ENCODE measurements around the gene RPS3.
"Not testable (repeated sequence)": the region's sequence is repeated elsewhere in the genome, so short reads cannot be mapped to it uniquely, and the experiment has no call there.

RPS3 gene

DNA sequence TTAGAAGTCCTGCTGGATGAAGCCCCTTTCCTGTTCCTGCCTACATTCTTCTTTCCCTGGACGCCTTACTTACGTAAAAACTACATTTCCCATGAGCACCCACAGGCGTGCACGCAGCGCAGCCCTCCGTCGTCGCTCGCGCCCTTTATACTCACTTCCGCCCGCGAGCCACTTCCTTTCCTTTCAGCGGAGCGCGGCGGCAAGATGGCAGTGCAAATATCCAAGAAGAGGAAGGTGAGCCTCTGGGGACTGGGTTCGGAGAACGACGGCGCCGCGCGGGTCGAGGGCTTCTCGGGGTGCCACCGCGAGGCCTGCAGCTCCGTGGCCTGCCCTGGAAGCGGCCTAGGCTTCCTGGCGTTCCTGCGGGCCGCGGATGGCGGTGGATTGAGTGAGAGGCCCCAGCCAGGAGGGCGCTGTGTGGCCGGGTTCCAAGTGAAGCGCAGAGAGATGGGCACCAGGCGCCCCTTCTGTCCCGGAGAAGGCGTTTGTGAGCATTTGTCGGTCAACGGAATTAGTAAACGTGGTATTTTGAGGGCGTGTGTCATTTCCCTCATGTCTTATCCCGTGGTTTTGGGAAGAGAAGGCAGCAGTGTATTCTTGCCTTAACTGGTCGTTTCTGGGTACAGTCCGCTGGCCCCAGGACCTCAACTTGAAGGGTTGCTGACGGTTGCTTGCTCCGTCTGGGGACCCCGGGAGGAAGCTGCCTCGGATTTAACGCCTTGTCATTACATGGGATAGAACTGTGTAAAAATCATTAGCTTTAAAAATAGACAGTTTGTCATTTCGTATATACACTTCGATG lies at the start of gene RPS3:
TSS of gene RPS3 (plus strand) at position 175 of the 802 bp plus-strand sequence. CDS start at position 205, 30 bp downstream.
- peak; percentile 94 for DNase-seq

DNA sequence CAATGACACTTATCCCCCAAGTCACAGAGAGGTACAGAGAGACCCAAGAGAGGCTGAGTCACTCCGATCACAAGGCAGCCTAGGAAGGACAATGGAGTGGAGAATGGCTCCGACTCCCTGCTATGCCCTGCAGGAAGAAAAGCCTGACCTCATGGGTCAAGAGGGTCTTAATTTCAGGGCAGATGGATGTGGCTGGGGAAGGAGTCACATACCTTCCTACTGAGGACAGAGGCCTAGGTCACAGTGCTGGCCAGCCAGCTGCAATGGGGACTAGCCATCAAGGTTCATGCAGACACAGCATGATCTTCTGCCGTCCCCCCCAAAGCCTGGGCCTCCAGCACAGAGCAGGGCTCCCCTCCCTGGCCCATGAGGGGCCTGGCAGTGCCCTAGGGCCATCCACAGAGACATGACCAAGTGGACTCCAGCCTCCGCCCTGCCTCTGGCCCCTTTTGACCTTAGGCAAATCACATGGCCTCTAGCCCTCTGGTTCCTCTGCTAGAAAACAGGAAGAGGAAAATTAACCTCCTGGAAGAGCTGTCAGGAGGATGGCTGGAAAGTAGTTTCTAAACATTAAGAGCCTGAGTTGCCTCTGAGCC lies 49.7 kb upstream of the RPS3 start:
- no peak for DNase-seq

DNA sequence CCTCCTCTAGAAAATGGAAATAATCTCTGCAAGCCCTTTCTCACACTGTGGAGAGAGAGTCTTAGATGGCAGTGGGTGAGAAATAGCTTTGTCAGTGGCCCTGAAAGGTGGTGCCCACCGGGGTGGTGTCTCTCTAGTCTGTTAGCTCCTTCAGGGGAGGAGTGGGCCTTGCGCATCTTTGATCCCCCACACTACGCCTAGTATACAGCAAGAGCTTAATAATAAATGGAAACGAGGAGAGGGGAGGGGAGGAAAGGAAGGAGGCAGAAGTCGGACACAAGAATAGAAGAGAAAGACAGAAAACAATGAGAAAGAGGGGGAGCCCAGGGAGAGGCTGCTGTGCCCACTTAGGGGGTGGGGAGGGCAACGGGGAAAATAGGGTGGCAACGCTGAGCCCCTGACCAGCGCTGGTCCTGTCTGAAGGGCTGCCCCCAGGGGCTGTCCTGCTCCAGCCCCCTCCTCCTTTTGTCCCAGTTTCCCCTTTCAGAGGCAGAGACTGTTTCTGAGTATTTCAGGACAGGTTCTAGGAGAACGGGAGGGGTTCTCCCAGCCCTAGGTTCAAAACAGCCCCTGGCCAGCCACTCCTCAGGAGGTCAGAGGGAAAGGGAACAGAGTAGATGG lies 49.1 kb upstream of the RPS3 start:
- no peak for DNase-seq

DNA sequence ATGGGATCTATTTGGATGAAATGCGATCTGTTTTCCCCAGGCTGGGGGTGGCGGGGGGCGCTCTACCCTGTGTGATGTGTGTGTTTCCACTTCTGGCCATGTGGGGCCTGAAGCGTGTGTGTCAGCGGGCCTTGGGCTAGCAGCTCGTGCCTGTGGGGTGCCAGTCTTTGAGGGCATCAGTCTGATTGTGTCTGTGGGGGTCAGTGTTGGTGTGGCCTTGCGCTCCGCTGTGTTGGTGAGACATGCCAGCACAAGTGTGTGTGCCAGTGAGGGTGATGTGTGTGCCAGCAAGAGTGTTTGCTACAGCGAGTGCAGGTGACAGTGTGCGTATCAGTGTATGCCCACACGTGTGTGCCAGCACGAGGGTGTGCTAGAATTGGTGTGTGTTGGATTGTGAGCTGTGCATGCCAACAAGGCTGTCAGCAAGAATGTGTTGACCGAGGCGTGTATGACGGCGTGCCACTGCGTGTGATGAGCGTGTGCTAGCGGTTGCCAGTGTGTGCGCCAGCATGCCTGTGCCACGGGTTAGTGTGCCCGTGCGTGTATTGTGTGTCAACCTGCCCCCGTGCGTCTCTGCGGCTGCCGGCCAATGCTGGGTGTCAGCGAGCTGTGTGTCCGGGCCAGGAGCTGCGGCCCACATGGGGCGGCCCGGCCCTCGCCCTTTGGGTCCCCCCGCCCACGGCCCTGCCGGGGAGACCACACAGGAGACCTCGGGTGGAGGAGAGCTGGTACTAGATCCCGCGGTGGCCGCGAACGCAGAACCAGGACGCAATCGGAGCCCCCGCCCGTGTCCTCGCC lies 48.4 kb upstream of the RPS3 start:
- DNase-seq = no peak

DNA sequence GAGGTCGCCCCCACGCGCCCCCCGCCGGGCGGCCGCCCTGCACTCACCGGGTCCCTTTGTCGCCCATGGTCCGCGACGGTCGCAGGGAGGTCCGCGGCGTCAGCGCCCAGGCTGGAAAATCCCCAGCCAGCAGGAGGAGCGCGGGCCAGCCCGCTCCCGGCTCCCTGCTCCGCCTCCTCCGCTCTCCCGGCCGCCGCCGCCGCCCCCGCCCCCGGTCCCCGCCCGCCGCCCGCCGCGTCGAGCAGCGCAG lies 47.9 kb upstream of the RPS3 start, which contains the start of gene ARRB1:
TSS of gene ARRB1 (minus strand) at position 121 of the 250 bp plus-strand sequence. CDS start at position 67, 54 bp downstream.
- DNase-seq = no peak

DNA sequence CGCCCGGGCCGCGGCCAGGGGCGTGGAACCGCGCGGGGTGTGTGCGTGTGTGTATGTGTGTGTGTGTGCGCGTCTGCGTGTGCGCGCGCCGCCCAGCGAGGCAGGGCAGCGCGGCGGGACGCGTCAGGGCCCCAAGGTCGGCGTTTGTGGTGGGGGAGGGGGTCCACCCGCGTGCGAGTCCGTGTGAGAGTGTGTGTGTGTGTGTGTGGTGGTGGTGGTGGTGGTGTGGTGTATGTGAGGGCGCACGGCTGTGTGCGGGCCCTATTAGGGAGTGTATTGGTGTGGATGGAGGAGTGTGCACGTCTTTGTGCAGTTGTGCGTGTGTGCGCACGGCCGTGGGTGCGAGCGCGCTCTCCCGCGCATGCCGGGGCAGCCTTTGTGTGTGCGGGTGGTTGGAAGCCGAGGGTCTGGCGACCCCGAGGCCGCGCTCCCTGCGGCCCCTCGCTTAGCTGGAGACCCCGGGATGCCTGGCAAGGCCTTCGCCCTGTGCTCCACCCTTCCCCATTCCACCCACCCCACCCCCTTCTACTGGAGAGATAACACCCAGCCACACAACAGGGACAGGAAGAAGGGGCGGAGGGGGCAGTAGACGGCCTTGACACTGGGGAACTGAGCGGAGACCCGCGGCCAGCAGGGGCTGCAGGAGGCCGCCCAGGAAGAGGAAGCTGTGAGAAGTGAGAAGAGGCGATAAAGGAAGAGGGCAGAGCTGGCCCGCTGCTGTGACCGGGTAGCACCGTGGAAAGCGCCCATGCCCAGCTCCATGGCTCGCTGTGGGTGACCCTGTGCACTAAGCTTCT lies 47.3 kb upstream of the RPS3 start:
- DNase-seq = peak; percentile 39

DNA sequence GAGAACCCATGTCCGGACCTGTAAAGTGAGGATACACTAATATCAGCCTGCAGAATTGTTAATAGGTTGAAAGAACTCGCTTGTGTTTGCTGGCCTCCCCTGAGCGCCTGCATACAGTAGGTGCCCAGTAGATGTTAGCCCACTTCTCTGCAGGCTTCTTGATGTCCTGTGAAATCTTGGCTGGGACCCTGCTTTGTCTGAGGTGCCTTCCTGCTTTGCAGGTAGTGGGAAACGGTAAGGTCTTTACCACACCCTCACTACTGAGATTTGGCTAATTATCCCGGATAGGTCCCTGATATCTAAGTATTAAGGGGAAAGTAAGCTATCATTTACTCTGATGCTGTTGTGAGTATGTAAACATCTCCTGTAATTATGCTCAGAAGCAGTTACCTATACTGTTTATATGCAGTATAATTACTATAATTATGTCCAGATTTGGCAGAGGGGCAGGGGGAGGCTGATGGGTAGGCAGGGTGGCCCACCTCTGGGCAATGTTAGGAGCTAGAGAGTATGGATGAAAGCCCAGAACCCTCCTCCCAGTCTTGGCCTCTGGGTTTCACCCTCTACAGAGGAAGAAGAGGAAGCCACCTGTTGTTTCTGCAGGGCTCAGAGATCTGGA lies 46.6 kb upstream of the RPS3 start:
- DNase-seq = no peak

DNA sequence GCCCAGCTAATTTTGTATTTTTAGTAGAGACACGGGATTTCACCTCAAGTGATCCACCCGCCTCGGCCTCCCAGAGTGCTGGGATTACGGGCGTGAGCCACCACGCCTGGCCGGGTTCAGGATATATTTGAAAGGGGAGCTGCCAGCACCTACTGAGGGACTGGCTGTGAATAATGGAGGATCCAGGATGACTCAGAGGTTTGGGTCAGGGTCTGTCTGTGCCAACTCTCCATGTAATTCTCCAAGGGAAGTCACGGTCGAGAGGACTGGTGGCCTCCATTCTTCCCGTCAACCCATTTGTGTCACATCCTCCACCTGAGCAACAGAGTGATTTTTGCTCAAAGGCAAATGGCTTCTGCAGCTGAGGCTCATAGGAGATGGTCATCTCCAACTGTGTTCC lies 44.3 kb upstream of the RPS3 start:
- no peak for DNase-seq

DNA sequence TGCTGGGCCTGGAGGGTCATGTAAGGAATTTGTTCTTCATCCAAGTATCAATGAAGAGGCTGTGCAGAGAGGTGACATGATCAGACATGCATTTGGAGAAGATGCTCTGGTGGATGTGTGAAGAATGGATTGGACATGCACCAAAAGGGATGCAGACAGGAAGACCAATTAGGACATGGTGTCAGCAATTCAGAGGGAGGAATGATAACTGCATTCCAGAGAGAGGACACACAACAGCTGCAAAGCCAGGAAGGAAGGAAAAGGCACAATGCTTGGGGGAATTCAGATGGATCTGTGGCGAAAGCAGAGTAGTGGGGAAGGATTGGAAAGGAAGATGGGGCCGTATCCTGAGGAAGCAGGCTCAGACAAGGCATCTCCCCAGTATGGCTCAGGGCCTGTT lies 42.7 kb upstream of the RPS3 start:
- no peak for DNase-seq

DNA sequence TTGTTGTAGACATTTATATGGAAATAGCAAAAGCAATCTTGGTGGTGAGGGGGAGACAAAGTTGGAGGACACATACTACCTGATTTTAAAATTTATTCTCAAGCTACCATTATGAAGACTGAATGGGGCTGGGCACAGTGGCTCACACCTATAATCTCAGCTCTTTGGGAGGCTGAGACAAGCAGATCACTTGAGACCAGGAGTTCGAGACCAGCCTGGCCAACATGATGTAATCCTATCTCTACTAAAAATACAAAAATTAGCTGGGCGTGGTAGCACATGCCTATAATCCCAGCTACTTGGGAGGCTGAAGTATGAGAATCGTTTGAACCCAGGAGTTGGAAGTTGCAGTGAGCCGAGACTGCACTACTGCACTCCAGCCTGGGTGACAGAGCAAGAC lies 37.0 kb upstream of the RPS3 start:
- DNase-seq = not testable (repeated sequence)

DNA sequence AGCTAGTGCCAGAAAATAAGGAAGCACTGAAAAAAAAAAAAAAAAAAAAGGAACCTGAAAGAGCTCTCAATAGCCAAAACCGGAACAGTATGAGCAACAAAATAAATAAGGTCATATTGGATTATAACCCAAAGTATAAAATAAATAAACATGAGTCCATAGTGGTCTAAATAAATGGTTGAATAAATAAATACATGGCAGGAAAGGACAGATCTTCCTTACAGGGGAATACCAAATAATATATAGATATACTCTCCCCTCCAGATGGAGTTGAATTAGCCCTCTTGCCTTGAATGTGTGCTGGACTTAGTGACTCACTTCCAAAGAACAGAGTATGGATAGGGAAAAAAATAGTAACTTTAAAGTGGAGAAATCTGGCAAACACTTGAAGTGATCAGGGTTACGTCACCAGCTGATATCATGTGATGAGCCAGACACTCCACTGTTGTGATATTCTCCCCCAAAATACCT lies 33.6 kb upstream of the RPS3 start:
- no peak for DNase-seq

DNA sequence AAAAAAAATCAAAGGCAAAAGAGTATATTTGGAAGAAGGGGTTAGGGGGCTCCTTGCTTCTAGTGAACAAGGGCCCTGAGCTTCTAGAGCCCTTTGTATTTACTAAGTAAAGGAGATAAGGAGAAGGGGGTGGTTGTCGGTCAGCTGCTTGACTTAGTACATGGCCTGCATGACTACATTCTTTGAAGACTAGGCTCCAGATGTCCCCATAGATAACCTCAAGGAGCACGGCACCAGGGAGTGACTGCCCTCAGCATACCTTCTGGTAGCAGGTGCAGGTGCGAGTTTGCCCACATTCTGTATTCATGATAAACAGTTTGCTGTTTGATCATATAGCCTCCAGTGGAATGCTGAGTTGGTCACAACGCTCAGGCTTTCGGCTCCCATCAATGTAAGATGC lies 32.5 kb upstream of the RPS3 start:
- DNase-seq = not testable (repeated sequence)

DNA sequence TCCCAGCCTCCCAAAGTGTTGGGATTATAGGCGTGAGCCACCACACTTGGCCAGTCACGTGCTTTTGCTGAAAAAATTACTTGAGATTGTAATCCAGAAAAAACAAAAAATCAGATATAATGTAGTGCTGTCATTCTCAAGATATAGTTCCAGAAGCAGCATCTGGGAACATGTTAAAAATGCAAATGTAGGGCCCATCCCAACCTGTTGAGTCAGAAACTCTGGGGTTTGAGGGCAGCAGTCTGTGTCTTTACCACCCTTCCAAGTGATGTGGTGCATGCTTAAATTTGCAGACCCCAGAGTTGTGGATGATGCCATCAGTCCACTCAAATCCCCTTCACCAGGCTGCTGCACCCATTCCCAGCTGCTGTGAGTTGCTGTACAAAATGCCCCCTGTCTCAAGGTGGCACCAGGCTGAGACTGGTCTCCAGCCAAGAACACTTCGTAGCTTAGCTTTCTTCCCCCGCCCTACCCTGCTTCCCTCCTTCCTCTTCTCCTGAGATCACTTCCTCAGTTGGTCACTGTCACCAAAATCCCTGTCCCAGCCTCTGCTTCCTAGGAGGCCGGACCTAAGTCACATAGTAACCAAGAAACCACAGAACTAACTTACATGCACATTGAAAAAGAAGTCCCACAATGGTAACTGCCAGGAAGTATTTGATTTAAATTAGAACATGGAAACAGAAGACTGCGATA lies 29.6 kb upstream of the RPS3 start:
- no peak for DNase-seq

DNA sequence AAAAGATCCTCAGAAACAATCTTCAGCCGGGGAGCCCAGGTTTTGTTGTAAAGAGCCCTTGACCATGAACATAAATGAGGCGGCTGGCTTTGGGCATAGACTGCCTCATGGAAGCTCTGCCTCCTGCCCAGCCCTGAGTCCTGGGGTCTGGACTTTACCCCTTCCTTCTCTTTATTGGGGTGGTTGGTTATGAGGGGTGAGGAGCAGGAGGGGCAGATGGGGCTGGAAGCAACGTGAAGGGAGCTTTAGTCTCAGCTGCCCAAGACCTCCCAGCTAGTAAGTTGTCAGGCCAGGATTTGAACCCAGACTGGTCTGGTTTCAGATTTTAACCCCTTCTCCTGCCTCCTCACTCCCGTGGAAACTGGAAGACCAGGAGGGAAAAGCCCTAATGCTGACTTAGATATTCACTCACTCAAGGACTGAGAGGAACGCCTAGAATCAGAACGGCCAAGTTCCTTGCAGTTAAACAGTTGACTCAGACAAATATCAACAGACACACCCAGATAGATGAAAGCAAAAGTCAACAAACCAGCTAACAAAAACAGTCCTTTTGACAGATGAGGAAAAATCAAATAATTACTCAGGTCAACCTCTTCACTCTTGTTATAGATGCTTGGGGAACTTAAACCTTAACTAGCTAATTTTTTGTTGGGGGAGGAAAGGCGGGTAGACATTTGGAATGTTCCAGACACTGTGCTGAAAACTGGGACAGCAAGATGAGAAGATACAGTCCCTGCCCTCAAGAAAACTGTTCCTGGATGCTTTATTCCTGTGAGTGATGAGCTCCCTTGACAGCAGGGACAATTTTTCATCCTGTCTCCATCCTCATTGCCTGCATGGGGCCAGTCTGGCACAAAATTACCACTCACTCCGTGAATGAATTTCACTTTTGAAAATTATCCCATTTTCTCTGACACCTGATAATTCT lies 27.1 kb upstream of the RPS3 start:
- DNase-seq = no peak

DNA sequence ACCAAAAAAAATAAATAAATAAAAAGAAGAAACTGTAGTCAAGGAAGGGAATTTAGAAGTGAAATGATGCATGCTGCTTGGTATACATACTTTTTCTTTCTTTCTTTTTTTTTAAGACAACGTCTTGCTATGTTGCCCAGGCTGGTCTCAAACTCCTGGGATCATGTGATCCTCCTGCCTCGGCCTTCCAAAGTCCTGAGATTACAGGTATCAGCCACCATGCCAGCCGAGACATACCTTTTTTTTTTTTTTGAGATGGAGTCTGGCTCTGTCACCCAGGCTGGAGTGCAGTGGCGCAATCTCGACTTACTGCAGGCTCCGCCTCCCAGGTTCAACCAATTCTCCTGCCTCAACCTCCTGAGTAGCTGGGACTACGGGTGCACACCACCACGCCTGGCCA lies 26.1 kb upstream of the RPS3 start:
- no peak for DNase-seq

DNA sequence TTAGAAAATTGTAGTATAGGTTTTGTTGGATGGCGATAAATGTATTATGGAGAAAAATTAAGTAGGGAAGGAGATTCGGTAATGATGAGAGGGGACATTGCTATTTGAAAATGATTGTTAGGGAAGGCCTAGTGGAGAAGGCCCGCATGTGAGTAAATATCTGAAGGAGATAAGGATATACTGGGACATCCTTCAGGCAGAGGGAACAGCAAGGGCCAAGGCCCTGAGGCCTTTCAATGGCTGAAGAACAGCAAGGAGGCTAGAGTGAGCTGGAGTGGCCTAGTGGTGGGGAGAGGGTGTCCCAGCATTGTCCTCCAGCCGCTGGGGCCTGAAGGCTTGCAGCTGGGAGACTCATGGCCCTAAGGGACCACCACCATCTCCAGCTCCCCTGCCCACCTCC lies 24.7 kb upstream of the RPS3 start:
- no peak for DNase-seq

DNA sequence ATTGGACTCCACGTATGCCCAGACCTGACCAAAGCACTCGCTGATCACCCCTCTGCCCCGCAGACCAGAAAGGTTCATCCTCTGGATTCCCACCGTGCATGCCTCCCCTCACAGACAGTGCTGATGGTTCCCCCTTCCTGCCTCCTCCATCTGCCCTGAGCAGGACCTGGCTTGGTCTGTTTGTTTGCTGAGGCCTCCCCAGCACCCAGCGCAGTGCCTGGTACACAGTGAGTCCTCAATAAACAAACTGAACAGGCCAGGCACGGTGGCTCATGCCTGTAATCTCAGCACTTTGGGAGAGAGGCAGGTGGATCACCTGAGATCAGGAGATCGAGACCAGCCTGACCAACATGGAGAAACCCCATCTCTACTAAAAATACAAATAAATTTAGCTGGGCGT lies 23.7 kb upstream of the RPS3 start:
- DNase-seq = no peak

DNA sequence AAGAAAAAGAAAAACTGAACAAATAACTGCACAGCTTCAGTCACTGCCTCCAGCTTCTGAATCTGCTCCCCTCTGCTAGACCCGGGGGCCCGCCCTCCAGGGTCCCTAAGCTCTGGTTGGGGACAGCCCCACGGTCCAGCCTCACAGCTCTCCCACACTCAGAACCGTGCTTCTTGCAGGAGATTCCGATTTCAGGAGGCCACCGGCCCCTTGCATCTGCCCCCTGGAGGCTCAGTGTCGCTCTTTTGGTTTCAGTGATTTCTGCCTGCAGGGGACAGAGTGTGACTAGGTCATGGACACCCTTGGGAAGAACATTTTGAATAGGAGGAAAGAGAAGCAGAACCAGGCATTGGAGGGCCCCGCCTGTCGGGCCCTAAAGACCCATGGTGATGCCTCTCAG lies 23.1 kb upstream of the RPS3 start:
- DNase-seq = no peak

DNA sequence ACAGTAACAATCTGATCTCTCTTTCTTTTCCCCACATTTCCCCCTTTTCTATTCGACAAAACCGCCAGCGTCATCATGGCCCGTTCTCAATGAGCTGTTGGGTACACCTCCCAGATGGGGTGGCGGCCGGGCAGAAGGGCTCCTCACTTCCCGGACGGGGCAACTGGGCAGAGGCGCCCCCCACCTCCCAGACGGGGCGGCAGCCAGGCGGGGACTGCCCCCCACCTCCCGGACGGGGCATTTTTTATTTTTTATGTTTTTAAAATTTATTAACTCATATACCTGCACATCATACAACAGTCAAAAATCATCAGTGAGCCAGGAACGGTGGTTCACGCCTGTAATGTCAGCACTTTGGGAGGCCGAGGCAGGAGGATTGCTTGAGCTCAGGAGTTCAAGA lies 20.5 kb upstream of the RPS3 start:
- not testable (repeated sequence) for DNase-seq

DNA sequence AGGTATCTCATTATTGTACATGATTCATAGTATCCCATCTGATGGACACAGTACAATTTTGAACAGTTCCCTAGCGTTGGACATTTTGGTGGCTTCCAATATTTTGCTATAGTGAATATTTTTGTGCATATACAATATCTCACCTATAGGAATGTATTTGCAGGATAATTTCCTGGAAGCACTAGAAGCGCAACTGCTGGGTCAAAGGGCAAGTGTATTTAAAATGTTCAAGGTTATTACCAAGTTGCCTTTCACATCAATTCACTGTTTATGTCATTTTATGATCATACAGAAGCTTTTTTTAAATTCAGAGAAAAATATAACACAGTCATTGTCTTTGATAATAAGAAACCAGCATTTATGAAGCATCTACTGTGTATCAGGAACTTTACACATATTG lies 19.1 kb upstream of the RPS3 start:
- DNase-seq = no peak
